ENCODE data around the gene C7.

C7 gene

DNA sequence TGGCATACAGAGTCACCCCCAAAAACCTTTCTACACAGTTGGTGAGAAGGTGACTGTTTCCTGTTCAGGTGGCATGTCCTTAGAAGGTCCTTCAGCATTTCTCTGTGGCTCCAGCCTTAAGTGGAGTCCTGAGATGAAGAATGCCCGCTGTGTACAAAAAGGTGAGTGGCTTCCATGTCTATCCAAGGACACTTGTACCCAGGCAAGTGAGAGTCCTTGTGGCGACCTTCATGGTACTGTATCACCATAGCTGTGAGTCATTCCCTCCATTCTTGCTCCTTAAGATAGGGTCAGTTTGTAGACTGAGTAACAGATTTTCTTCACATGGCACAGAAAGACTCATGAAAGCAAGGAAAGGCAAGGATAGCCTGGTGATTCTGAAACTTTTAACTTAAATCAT lies 63.1 kb downstream of the C7 start:
- no peak for TF ChIP-seq CTCF (IDR thresholded peaks at IDR 0.05; ENCODE audit: control extremely low read depth, extremely low read depth, low read depth, missing control alignments)
- no peak for DNase-seq (ENCODE audit: extremely low spot score)
- ChIA-PET CTCF (no interaction called here), POLR2A (no interaction called here)

DNA sequence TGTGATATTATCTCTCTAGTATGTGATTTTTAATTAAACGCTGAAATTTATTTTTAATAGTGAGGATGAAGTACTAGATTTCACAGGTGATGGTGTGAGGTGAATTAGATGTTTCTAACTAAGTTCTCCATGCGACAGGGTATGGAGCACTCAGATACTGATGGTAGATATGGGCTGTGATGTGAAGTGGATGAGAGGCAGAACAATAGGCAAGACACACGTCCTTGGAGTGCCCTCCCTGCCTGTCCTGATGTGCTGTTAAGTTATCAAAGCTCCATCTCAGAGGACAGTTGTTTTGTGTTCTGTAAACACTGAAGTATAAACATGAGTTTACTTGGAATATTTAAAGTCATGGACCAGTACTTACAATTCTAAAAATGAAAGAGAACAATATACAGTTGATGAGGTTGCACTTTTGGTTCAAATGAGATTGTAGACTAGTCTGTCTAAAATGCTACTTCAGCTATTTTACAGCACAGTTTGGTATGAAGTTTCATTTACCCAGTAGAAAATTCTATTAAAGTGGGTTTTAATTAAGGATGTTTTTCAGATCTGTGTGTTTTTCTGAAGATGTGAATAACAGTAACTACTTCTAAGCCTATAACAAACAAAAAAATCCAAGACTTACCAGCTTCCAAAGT lies 64.2 kb downstream of the C7 start:
- POLR2A ChIA-PET, result no interaction called here
- CTCF ChIA-PET, result no interaction called here
- no peak for TF ChIP-seq CTCF (IDR thresholded peaks at IDR 0.05; ENCODE audit: control extremely low read depth, extremely low read depth, low read depth, missing control alignments)
- DNase-seq (ENCODE audit: extremely low spot score), result no peak

DNA sequence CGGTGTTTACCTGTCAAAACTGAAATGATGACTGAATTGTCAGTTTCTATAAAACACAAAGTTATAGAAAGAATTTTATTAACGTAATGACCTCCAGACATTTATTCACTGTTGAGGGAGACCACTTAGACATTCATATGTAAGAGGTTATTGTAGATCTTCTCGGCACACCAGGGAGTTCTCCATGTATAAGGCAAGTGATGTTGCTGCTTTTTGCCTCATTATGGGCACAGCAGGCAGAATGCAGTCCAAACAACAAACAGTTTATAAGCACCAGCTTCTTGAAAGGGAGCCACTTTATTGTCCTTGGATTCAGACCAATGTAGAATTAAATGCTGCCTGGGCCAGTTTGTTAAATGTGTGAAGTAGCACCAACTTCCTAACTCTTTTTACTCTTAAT lies 66.7 kb downstream of the C7 start:
- ChIA-PET CTCF (no interaction called here), POLR2A (no interaction called here)
- no peak for TF ChIP-seq CTCF (IDR thresholded peaks at IDR 0.05; ENCODE audit: control extremely low read depth, extremely low read depth, low read depth, missing control alignments)
- no peak for DNase-seq (ENCODE audit: extremely low spot score)

- CTCF ChIA-PET, result interaction anchor here (0.8 kb wide), 1 partner anchor 13 kb away, joined by 3 read pairs; no protein-coding TSS in a partner anchor
- DNase-seq (ENCODE audit: extremely low spot score), result no peak
- no peak for TF ChIP-seq CTCF (IDR thresholded peaks at IDR 0.05; ENCODE audit: control extremely low read depth, extremely low read depth, low read depth, missing control alignments)
- POLR2A ChIA-PET, result no interaction called here
Measured at GRCh38 chr5:40976836-40977235, 67.5 kb downstream of the C7 start.

GRCh38 chr5:40981420-40981819 lies 72.1 kb downstream of the C7 start:
- no peak for TF ChIP-seq CTCF (IDR thresholded peaks at IDR 0.05; ENCODE audit: control extremely low read depth, extremely low read depth, low read depth, missing control alignments)
- ChIA-PET POLR2A (no interaction called here), CTCF (interaction anchor here (1.2 kb wide), 1 partner anchor 92 kb away, joined by 3 read pairs; no protein-coding TSS in a partner anchor)
- no peak for DNase-seq (ENCODE audit: extremely low spot score)

DNA sequence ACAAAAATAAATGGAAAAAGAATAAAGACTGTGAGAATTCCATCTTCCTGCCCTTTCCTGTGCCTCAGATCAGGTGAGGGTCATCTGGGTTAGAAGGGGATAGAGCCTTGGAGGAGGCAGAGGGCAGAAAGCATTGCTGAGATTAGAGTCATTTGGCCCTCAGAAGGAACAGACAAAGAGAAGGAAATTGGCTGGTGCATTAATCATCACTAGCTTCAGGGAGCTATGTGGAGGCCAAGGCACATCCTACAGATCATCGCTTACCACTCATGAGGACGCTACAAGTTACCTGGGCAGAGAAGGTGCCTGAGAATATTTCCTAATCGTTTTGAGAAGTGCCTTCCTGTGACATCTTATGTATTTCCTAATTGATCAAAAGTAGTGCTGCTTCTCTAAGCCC lies 74.5 kb downstream of the C7 start:
- CTCF ChIA-PET, result no interaction called here
- DNase-seq (ENCODE audit: extremely low spot score), result no peak
- POLR2A ChIA-PET, result no interaction called here
- no peak for TF ChIP-seq CTCF (IDR thresholded peaks at IDR 0.05; ENCODE audit: control extremely low read depth, extremely low read depth, low read depth, missing control alignments)

DNA sequence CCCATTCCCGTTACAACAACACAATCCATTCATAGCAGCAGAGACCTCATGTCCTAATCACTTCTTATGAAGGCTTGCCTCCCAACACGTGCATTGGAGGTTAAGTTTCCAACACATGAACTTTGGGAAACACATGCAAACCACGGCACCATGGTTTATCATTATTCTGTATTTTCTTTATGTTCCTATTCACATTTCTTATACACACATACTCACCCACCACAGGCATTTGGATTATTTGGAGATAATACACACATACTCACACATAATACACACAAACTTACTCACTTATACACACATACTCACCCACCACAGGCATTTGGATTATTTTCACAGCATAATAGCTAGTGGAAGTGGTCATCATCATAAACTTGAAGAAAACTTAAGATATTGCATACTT lies 75.6 kb downstream of the C7 start:
- DNase-seq (ENCODE audit: extremely low spot score), result no peak
- no peak for TF ChIP-seq CTCF (IDR thresholded peaks at IDR 0.05; ENCODE audit: control extremely low read depth, extremely low read depth, low read depth, missing control alignments)
- CTCF ChIA-PET, result no interaction called here
- POLR2A ChIA-PET, result no interaction called here
